PC-9 (cell line): ENCODE data around the gene PRKCH.

Experiments
- EZH2 ChIP-seq: fragments of 200-600 bp; sonication (generic); IDR thresholded peaks from 2 replicates; pipeline ENCODE4 v1.8.0; 2017; ENCODE audit warnings: antibody characterized with exemption, low read depth
- TF ChIP-seq, protein P1 (sequence below): fragments of 200-600 bp; sonication (generic); conservative IDR thresholded peaks from 2 replicates; pipeline ENCODE4 v1.6.1; 2017; ENCODE audit warnings: mixed run types, antibody characterized with exemption, mild to moderate bottlenecking, moderate library complexity

DNA sequence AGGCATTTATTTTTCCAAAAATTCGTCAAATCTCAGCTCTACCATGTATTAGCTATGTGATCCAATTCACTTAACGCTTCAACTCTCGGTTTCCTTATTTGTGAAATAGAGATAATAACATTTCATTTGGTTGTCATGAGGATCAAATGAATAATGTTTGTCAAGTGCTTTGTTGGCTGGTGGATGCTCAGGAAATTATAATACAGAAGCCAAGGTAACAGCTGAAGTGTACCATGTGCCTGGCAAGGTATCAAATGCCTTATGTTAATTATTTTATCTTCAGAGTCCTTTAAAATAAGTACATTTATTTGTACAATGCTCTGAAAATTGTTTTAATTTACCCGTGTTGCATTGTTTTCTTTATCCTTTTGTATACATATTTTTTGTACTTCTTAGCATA, 6.1 kb upstream of the PRKCH start:
- TF ChIP-seq, protein P1, sequence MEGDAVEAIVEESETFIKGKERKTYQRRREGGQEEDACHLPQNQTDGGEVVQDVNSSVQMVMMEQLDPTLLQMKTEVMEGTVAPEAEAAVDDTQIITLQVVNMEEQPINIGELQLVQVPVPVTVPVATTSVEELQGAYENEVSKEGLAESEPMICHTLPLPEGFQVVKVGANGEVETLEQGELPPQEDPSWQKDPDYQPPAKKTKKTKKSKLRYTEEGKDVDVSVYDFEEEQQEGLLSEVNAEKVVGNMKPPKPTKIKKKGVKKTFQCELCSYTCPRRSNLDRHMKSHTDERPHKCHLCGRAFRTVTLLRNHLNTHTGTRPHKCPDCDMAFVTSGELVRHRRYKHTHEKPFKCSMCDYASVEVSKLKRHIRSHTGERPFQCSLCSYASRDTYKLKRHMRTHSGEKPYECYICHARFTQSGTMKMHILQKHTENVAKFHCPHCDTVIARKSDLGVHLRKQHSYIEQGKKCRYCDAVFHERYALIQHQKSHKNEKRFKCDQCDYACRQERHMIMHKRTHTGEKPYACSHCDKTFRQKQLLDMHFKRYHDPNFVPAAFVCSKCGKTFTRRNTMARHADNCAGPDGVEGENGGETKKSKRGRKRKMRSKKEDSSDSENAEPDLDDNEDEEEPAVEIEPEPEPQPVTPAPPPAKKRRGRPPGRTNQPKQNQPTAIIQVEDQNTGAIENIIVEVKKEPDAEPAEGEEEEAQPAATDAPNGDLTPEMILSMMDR = no peak
- TF ChIP-seq EZH2 = no peak
